GM18868 (cell line): Measurements from ENCODE around the gene IDE.
"Not testable (repeated sequence)": the region's sequence is repeated elsewhere in the genome, so short reads cannot be mapped to it uniquely, and the experiment has no call there.

Experiments used
- ATAC-seq: cut with Tn5 transposase; IDR thresholded peaks from one replicate; pipeline ENCODE4 v1.9.1; 2021; ENCODE audit warnings: mild to moderate bottlenecking, moderate library complexity; ENCODE audit not compliant: unreplicated experiment

IDE gene

DNA sequence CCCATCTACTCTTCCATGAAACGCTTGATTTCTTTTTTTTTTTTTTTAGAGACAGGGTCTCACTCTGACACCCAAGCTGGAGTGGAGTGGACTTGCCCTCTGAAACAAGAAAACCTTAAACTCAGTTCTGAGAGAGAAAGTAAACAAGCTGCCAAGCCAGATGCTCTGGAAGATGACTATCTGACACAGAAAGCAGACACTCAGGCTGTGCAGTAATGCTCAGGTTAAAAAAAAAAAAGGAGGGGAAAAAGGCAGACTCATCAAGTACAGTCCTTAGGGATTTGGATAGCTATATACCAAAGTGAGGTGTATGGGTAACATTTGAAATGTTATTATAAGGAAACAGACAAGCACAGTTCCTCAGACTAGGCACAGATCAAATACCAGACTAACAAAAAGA lies 80.5 kb downstream of the IDE start:
- ATAC-seq, result no peak

- no peak for ATAC-seq
These were observed 81.1 kb downstream of the IDE start for GRCh38 chr10:92492748-92493240.

GRCh38 chr10:92490387-92490786 lies 83.5 kb downstream of the IDE start:
- ATAC-seq, result no peak

- ATAC-seq, result no peak
These were observed 87.3 kb downstream of the IDE start for GRCh38 chr10:92486637-92487036.

GRCh38 chr10:92483539-92483938 lies 90.4 kb downstream of the IDE start:
- no peak for ATAC-seq

DNA sequence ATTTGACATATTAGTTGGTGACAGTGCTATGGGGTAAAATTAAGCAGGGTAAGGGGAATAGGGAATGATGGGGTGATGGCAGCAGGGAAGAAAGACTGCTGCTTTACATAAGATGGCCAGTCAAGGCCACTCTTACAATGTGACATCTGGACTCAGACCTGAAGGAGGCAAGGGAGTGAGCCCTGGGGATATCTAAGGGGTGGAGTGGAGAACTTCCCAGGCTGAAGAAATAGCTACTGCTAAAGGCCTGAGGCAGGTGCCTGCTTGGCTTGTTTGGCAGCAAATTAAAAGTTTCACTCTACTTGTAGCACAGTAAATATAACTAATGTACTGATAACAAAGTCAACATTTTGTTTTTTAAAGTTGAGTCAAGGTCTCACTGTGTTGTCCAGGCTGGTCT lies 93.5 kb downstream of the IDE start:
- no peak for ATAC-seq

DNA sequence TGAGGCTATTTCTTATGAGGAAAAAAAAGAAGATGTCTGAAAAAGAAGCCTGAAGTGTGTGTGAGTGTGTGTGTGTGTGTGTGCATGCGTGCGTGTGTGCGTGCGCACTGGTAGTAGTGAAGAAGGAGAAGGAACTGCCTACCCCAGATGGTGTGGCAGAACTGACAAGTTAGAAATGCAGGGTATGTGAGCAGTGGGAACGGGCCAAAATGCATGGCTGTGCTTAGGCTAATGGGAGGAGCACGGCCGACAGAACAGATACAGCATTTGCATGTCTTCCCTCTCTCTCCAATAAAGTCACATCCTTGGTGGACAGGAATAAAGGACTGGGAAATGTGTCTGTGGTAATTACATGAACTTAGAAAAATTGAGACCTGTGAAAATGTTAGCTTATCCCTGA lies 94.3 kb downstream of the IDE start:
- no peak for ATAC-seq

- ATAC-seq, result no peak
These were observed 95.4 kb downstream of the IDE start for GRCh38 chr10:92478536-92478935.

GRCh38 chr10:92475357-92475868 lies 98.5 kb downstream of the IDE start:
- ATAC-seq, result no peak

GRCh38 chr10:92470026-92470425 lies 103.9 kb downstream of the IDE start:
- ATAC-seq, result no peak

GRCh38 chr10:92464364-92464763 lies 109.5 kb downstream of the IDE start:
- ATAC-seq, result no peak

GRCh38 chr10:92463582-92463981 lies 110.3 kb downstream of the IDE start:
- no peak for ATAC-seq

GRCh38 chr10:92454955-92455354 lies 118.9 kb downstream of the IDE start:
- not testable (repeated sequence) for ATAC-seq

- ATAC-seq, result no peak
These were observed 121.6 kb downstream of the IDE start for GRCh38 chr10:92452313-92452712.

- ATAC-seq, result no peak
These were observed 122.5 kb downstream of the IDE start for GRCh38 chr10:92451431-92451830.

- ATAC-seq, result no peak
These were observed 123.0 kb downstream of the IDE start for GRCh38 chr10:92450896-92451295.

DNA sequence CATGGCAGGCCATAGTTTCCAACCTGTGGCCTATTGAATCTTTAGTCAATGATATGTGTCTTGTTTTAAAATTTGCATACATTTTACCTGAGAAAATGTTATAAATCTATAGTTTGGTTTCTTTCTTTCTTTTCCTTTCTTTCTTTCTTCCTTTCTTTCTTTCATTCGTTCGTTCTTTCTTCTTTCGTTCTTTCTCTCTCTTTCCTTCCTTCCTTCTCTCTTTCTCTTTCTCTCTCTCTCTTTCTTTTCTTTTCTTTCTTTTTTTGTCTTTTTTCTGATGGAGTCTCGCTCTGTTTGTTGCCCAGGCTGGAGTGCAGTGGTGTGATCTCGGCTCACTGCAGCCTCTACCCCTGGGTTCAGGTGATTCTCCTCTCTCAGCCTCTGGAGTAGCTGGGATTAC lies 133.3 kb downstream of the IDE start:
- no peak for ATAC-seq

GRCh38 chr10:92438220-92438619 lies 135.7 kb downstream of the IDE start:
- no peak for ATAC-seq

DNA sequence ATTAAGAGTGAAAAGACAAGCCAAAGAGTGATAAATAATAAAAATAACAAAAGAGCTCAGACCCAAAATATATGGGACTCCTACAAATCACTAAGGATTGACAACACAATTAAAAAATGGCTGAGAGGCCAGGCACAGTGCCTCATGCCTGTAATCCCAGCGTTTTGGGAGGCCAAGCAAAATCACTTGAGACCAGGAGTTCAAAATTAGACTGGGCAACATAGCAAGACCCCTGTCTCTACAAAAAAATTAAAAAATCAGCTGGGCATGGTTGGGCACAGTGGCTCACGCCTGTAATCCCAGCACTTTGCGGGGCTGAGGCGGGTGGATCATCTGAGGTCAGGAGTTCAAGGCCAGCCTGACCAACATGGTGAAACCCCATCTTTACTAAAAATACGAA lies 137.3 kb downstream of the IDE start:
- no peak for ATAC-seq

GRCh38 chr10:92436065-92436464 lies 137.8 kb downstream of the IDE start:
- not testable (repeated sequence) for ATAC-seq

DNA sequence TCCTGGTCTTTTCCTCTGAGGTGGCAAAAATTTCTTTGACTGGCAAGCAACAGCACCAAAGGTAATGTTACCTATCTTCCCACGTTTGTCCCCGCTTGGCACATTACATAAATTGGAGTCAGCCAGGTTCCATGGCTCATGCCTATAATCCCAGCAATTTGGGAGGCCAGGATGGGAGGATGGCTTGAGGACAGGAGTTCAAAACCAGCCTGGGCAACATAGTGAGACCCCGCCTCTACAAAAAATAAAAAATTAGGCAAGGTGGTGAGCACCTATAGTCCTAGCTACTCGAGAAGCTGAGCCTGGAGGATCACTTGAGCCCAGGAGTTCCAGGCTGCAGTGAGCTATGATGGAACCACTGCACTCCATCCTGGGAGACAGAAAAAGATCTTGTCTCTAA lies 139.5 kb downstream of the IDE start:
- no peak for ATAC-seq

- ATAC-seq, result no peak
These were observed 141.3 kb downstream of the IDE start for GRCh38 chr10:92432596-92432995.

DNA sequence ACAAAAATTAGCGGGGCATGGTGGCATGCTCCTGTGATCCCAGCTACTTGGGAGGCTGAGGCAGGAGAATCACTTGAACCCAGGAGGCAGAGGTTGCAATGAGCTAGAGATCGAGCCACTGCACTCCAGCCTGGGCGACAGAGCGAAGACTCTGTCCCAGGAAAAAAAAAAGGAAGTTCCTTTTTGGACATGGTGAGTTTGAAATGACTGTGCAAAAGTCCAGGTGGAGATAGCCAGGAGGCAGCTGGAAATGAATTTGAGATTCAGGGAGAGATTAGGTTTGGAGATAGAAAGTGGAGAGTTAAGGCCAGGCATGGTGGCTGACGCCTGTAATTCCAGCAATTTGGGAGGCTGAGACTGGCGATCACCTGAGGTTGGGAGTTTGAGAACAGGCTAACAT lies 143.8 kb downstream of the IDE start:
- ATAC-seq, result no peak
